Sigmoid colon (tissue), 4 donors: ENCODE data around the gene DLG1.

Experiments used
- EP300 ChIP-seq, 4 donors: sonication (generic); formaldehyde crosslinking; IDR thresholded peaks; one replicate each; pipeline ENCODE4 v1.6.1; 2017; ENCODE audit warnings: antibody characterized with exemption in 4 of 4
- POLR2A ChIP-seq, 2 donors: fragments of 450-650 bp; IDR thresholded peaks; one replicate each; pipeline ENCODE4 v1.6.1; 2016; ENCODE audit warnings: antibody characterized with exemption in 2 of 2, mild to moderate bottlenecking in 2 of 2, moderate library complexity in 2 of 2
- POLR2AphosphoS5 ChIP-seq, 4 donors: sonication (generic); formaldehyde crosslinking; IDR thresholded peaks; one replicate each; pipeline ENCODE4 v1.6.1; 2017; ENCODE audit warnings: antibody characterized with exemption in 4 of 4
- TF ChIP-seq, protein P1 (sequence below), 4 experiments: fragments of 450-650 bp in 3 of 4; fragments of 200-600 bp in 1 of 4; IDR thresholded peaks; one replicate each; pipeline ENCODE4 v1.5.1; 2016 to 2019; ENCODE audit warnings: antibody characterized with exemption in 4 of 4, mild to moderate bottlenecking in 3 of 4, moderate library complexity in 2 of 4

DNA sequence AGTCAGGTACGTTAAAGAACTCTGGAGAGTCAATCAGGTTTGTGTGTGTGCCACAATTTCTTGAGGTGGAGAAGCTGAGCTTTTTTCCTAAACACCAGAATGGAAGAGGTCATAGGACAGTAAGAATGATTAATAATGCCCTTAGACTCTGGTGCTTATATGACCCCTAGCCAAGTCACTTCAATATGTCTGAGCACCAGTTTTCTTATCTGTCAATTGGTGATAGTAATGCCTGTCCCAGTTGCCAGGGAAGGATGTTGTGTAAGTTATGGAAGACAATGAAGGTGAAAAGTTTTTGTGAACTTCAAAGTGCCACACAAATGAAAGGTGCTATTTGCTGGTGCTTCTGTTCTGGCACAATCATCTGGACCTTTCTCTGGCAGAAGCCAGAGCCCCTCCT is 22.2 kb upstream of the DLG1 start:
- TF ChIP-seq, protein P1, sequence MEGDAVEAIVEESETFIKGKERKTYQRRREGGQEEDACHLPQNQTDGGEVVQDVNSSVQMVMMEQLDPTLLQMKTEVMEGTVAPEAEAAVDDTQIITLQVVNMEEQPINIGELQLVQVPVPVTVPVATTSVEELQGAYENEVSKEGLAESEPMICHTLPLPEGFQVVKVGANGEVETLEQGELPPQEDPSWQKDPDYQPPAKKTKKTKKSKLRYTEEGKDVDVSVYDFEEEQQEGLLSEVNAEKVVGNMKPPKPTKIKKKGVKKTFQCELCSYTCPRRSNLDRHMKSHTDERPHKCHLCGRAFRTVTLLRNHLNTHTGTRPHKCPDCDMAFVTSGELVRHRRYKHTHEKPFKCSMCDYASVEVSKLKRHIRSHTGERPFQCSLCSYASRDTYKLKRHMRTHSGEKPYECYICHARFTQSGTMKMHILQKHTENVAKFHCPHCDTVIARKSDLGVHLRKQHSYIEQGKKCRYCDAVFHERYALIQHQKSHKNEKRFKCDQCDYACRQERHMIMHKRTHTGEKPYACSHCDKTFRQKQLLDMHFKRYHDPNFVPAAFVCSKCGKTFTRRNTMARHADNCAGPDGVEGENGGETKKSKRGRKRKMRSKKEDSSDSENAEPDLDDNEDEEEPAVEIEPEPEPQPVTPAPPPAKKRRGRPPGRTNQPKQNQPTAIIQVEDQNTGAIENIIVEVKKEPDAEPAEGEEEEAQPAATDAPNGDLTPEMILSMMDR (IDR thresholded peaks at IDR 0.05) = no peak
- TF ChIP-seq POLR2AphosphoS5 (IDR thresholded peaks at IDR 0.05) = no peak
- TF ChIP-seq POLR2A (IDR thresholded peaks at IDR 0.05) = no peak
- no peak for TF ChIP-seq EP300 (IDR thresholded peaks at IDR 0.05)
